Measurements from ENCODE around the gene PIAS4.
A peak's percentile ranks its signal among the peaks of the same experiment; 100 is the strongest.

The PIAS4 gene

DNA sequence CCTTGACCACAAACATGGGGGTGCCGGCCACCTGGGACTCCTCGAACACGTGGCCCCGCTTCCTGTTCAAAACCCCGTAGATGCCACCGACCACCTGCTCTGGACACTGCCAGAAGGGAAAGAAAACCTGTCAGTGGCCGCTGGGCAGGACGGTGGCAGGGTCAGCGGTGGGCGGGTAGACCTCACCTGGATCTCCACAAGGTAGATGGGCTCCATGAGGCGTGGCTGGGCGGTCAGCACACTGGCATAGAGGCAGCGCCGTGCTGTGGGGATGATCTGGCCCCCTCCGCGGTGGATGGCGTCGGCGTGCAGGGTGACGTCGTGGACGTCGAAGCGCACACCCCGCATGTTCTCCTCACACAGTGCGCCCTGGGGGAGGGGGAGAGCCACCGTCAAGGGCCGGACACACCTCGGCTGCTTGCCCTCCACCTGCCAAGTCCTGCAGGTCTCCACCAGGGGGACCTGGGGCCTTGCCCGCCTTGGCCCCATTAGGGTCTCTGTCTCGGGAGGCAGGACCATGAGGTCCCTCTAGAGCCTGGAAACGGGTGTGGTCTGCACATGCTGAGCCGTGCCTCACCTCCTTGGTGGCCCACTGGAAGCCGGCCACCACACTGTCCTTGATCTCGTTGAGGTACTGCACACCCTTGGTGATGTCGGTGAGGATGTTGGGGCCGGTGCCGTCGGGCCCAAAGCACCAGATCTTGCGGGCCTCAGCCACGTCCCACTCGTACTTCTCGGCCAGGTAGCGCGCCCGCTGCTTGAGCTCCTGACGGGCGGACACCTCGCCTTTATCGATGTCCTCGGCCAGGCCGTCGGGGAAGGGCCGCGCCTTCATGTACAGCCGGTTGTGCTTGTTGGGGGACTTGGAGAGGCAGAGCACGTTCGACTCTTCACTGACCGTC, 30.0 kb upstream of the PIAS4 start:
- DNase-seq = no peak

DNA sequence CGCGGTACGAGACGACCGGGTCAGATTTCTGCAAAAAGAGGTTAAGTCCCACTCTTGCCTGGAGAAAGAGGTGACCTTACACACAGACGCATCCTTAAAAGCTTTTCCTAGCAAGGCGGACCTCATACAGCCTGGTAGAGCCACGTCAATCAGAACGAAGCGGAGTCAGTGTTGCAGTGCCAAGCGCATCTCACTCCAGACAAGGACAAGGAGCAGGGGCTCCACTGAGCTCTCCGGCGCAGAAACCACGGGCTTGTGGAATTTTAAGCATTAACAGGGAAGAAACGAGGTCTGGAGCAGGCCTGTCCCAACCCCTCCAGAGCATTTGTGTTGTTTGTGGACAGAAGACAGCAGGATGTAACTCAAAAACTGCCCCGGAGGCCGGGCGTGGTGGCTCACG, 29.4 kb upstream of the PIAS4 start:
- no peak for DNase-seq

DNA sequence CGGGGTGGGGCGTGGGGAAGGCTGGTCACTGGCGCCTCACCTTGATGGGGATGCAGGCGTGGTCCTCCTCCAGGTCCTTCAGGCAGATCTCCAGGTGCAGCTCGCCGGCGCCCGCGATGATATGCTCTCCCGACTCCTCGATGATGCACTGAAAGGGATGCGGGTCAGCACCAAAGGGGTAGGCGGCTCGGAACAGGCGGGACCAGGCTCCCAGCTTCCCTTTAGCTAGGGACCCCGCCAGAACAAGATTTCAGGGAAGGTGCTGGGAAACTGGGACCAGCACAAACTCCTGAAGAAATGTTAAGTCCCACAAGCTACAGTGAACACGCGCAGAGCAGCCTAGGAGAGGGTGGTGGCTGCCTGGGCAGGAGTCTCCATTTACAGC, 28.3 kb upstream of the PIAS4 start:
- no peak for DNase-seq

DNA sequence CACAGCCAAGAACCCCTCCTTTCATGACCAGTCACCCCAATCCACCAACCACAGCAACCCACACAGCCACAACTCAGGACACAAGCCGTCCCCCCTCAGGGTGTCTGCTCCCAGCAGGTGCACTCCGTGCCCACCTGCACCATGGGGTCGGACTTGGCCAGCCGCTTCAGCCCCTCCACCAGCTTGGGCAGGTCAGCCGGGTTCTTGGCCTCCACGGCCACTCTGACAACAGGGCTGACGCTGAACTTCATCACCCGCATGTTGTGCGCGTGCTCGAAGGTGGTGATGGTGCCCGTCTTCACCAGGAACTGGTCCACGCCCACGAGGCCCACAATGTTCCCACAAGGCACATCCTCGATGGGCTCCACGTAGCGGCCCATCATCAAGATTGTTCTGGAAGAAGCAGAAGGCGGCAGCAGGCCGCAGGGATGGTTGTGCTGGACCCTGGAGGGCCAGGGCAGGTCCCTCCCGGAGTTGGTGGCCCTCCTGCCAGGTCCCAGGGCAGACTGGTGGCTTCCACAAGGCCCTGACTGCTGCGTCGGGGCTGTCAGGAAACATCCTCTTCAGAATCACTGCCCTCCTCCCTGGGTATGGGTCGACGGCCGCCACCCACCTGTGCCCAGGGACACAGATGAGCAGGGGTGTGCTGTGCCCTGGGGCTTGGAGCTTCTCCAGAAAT, 27.7 kb upstream of the PIAS4 start:
- DNase-seq = no peak

DNA sequence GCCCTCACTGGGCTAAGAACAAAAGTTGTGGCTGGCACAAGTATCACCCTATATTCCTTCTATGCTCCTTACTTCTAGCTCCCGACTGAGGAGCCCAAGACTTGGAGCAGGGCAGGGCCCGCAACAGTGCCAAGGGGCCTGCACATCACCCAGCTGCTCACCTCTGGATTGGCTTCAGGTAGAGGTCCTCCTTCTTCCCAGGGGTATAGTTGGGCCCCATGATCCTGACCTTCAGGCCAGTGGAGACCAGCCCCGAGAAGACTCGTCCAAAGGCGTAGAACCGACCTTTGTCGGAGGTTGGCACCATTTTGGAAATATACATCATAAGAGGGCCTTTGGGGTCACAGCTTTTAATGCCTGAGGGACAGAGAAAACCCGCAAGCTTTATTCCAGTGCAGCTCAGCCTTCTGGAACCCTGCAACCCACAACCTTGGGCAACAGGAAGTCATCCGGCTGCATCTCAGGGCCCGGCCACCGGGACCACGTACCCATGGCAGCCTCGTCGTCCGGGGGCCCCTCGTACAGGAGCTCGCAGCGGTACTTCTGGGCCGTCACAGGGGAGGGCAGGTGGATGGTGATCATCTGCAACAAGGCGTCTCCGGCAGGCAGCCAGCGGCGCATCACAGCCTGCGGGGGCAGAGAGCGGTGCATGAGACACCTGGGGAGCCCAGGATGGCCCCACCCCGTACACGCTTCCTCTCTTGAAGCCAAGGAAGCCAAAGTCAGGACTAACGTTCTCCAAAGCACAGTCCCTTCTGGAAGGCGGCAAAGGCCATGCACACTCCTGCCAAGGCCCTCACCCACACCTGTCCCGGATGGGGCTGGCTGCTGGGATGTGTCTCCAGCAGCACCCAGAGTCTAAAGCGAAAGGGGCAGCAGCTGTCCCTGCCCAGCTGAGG, 26.9 kb upstream of the PIAS4 start:
- no peak for DNase-seq

- DNase-seq = no peak
Measured at GRCh38 chr19:3981373-3981735, 26.2 kb upstream of the PIAS4 start.

DNA sequence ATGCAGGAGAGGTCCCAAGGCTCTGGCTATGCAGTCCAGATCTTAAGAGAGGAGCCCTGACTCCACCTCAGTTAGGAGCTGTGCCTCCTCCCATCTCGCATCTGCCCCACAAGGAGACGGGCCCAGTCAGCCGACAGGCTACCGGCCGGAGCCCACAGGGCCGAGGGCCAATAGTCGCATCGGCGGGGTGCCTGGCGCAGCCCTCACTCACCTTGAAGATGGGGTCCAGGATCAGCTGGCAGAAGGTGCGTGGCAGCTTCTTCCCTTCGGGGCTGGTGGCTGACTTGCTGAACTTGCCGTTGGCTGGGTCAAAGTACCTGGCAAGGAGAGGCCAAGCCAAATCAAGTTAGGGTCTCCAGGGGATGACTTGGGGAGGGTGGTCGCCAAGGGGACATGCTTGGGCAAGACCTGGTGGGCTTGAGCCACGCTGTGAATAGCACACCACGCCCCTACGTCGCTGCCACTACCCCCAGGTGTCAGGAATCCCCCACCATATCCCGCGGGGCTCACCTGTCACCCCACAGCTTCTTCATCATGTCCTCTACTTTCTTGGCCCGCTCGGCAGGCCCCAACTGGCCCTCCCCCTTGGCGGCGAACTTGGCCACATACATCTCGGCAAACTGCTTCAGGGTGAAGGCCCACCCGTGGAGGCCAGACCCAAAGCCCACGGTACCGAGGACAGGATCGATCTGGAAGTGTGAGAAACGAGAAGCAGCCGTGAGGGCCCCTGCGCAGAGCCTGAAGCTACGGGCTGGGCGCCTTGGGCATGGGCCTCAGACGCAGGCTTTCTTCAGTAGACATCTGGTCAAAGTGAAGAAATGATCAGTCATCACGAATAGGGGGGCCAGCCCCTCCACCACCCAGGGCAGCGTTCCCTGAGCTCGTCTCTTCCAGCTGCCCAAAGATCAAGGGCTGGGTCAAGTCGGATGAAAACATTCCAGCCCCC, 25.5 kb upstream of the PIAS4 start:
- DNase-seq = no peak

GRCh38 chr19:3982701-3983541, 24.6 kb upstream of the PIAS4 start:
- no peak for DNase-seq

- DNase-seq = no peak
Measured at GRCh38 chr19:3983542-3983914, 24.0 kb upstream of the PIAS4 start.

- peak in 3 of 4 experiments; percentile 34 to 52 (median 50) for DNase-seq
Measured at GRCh38 chr19:3983936-3984583, 23.5 kb upstream of the PIAS4 start.

DNA sequence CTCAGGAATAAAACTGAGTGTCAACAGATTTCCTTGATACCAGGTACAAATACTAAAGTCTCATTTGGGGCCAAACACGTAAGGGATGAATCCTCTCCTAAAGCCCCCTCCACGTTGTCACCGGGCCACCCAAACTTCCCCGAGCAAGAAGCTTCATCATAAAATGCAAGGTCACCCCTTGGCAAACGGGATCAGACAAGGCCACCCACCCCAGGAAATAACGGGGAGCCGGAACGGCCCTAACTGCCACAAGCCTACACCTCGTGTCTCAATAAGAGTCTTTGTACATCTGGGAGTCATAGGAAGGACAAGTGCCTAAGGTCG, 23.0 kb upstream of the PIAS4 start:
- peak in 3 of 4 experiments; percentile 19 to 28 (median 27) for DNase-seq

- DNase-seq = peak; percentile 96 to 99 (median 98)
Measured at GRCh38 chr19:3984908-3985642, 22.5 kb upstream of the PIAS4 start, which contains the start of gene EEF2. EEF2 (minus strand) TSS chr19:3985463; CDS start chr19:3985380, 83 bp downstream.

DNA sequence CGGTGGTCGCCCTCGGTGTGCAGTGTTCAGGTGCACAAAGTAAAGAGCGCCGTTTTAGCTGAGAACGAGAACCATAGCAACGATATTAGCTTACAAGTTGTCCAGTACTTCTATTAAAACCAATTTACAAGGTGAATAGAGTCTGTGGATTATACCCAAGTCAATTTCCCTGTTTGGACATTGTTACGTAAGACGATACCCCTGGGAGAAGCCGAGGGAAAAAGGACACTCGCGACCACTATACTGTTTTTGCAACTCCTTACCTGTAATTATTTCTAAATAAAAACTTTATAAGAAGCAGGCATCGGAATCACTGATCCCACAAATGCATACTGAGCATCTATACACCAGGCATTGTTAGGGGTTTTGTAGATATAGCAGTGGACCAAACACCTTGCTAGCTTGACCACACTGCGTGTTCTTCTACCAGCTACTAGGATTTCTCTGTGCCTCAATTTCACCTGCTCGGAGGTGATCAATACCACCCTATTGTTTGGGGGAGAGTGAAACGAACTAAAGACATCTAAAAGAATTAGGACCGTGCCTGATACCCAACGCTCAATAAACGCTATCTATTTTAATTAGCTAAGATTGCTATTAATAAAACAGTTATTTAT, 21.8 kb upstream of the PIAS4 start:
- DNase-seq = peak in 1 of 4 experiments; percentile 27

DNA sequence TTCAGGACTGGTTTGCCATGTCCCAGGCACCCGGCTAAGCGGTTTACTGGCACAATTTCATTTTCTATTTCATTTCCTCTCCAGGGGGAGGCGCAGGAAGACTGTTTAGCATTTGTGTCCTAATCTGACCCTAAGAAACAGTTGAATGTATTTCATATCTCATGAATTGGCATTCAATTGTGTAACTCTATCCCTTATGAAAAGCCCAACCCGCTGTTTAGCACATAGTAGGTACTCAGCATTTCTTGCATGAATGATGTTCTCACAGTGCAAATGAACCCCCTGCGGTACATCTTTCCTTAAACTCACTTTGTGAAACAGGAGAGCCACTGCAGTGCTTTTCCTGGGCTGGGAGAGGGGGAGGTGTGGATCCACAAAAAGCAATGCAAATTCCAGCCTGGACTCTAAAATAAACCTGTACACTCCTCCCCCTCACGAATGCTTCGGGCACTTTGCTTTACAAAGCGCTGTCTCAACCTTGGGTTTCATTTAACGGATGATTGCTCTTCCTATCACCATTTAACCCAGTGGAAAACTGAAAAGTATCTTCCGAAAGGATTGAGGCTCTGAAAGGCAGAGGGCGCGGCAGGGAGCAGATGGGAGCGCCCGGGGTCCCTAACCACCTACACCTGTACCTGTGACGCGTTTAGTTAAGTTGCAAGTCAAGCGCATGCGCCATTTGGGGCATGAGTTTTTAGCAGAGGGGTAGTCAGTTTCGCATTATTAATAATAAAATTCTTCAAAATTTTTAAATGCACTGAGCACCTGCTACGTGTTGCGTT, 21.1 kb upstream of the PIAS4 start:
- peak; percentile 78 to 91 (median 86) for DNase-seq

DNA sequence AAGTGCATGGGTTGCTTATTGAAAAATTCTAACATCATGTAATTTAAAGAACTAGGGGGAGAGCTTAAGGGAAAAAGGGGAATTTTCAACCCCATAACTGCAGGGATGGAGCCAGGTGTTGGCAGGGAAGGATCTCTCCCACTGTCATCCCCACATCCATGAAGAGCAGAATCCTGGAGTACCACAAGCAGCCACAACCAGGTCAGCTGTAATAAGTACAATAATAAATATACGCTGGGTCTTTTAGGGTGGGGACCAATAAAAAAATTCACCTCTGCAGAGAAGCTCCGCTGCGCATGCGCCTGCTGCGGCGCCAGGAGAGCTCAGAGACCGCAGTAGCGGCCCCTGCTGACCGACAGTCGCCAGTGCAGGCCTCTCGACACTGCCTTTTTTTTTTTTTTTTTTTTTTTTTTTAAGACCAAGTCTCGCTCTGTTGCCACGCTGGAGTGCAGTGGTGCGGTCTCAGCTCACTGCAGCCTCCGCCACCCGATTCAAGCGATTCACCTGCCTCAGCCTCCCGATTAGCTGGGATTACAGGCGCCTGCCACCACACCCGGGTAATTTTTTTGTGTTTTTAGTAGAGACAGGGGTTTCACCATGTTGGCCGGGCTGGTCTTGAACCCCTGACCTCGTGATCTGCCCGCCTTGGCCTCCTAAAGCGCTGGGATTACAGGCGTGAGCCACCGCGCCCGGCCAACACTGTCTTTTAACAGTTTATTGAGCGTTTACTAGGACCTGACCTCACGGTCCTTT, 19.7 kb upstream of the PIAS4 start:
- peak; percentile 92 to 96 (median 95) for DNase-seq

DNA sequence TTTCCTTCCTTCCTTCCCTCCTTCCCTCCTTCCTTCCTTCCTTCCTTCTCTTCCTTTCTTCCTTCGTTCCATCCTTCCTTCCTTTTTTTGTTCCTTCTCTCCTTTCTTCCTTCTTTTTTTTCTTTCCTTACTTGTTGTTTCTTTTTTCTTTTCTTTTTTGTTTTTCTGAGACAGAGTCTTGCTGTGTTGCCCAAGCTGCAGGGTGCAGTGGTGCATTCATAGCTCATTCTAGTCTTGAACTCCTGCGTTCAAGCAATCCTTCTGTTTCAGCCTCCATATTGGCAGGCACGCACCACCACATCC, 16.8 kb upstream of the PIAS4 start:
- no peak for DNase-seq

DNA sequence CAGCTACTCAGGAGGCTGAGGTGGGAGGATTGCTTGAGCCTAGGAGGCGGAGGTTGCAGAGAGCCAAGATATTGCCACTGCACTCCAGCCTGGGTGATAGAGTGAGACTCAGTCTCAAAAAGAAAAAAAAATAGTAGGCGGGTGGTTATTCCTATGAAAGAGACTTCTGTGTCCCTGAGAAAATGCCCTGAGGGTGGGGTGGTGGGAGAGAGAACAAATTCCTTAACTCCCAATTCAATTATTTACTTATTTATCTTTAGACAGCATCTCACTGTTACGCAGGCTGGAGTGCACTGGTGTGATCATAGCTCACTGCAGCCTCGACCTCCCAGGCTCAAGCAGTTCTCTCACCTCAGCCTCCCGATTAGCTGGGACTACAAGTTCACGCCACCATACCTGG, 11.9 kb upstream of the PIAS4 start:
- no peak for DNase-seq
